HG03095 (cell line): Measurements from ENCODE around the gene POLR3E.

ENCODE experiments used
- ATAC-seq: cut with Tn5 transposase; IDR thresholded peaks from one replicate; pipeline ENCODE4 v1.9.1; 2021; ENCODE audit warnings: moderate library complexity; ENCODE audit not compliant: unreplicated experiment

The POLR3E gene

GRCh38 chr16:22297114-22297870 is at the start of gene POLR3E:
Gene POLR3E, plus strand, starts transcription at chr16:22297409. Its CDS starts 5,560 bp downstream, at chr16:22302969.
- ATAC-seq, result peak; percentile 75

GRCh38 chr16:22250522-22250921 is 46.7 kb upstream of the POLR3E start:
- ATAC-seq, result no peak

DNA sequence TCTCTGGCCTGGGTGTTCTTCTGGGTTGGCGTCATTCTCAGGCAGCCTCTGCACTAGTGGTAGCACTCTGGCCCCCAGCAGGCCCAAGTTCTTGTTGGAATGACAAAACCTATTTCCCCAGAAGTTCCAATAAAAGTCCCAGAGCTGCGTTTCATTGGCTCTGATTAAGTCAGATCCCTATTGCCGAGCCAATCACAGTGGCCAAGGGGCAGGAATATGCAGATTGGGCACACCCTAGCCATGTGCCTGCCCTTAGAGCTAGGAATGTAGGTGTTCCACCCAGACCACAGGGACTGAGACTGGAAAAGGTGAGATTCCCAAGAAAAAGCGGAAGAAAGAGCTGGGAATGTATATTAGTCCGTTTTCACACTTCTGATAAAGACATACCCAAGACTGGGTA is 44.9 kb upstream of the POLR3E start:
- no peak for ATAC-seq

- no peak for ATAC-seq
Measured at GRCh38 chr16:22253272-22253671, 43.9 kb upstream of the POLR3E start.

DNA sequence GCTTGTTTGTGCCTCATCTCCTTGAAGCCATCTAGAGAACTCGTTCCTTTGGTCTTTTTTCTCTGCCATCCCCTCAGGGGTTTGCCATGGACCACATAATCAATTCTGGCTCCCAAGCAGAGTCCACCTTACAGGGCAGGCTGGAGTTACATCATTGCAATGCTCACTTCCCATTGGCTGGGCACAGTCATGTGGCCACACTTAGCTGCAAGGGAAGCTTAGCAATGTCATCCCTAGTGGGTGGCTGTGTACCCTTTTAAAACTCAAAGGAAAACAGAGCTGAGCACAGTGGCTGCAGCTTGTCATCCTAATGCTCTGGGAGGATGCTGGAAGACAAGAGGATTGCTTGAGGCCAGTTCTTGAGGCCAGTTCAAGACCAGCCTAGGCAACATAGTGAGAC is 41.9 kb upstream of the POLR3E start:
- ATAC-seq, result no peak

DNA sequence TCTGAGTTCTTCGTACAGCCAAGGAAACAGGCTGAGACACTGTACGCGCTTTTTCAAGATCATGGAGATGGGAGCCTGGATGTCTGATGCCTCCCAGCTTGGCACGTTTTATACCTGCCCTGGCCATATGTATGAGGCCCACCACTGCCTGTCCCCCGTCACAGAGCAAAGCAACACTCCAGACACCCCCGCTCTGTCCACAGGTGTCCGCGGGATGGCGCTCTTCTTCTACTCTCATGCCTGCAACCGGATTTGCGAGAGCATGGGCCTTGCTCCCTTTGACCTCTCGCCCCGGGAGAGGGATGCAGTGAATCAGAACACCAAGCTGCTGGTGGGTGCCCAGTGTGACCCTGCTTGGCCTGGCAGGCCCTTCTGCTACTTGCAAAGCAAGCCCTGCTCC is 39.8 kb upstream of the POLR3E start:
- no peak for ATAC-seq

- no peak for ATAC-seq
Measured at GRCh38 chr16:22260490-22260889, 36.7 kb upstream of the POLR3E start.

DNA sequence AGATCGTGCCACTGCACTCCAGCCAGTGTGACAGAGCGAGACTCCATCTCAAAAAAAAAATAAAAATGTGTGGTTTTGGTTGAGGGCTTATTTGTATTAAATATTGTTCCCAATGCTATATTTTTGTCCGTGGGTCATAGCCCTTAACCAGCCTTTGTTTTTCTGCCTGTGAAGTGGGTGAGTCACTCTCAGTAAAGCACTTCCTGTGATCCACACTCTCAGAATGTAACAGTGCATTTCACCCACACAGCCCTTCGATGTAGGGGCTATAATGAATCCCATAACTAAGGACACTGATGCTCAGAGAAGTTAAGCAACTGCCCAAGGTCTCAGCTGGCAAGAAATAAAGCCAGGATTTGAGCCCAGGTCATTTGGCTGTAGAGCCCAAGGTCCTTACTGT is 34.7 kb upstream of the POLR3E start:
- no peak for ATAC-seq

DNA sequence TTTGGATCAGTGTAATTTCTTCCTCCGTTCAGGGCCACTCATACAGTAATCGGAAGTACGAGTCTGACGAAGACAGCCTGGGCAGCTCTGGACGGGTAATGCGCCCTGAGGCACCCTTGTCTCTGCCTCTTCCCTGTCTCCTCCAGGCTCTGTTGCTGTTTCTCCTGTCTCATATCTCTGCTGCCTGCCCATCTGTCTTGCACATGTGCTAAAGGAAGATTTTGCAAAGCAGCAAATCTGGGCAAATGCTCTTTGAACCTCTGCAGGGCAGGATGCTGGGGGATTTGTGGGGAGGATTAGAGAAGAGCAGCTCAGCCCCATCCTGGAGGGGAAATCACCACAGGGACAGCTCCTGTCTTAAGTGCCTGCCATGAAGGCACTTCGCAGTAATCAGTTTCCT is 32.4 kb upstream of the POLR3E start:
- ATAC-seq, result no peak

DNA sequence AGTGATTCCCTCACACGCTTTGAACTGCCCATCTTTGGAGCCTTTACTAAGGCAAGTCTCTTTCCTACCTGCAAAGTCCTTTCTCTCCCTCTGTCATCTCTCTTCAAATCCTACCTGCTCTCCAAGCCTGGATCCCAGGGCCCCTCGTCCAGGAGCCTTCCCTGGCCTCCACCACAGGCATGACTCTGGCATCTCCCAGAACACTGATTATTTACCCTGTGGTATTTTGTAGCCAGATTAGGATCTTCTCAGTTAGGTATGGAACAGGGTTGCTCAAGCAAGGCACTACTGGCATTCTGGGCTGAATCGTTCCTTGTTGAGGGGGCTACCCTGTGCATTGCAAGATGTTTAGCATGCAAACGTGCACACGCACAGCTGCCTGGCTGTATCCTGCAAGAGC is 31.9 kb upstream of the POLR3E start:
- no peak for ATAC-seq

GRCh38 chr16:22266546-22266945 is 30.7 kb upstream of the POLR3E start:
- ATAC-seq, result no peak

- ATAC-seq, result no peak
Measured at GRCh38 chr16:22267764-22268163, 29.4 kb upstream of the POLR3E start.

DNA sequence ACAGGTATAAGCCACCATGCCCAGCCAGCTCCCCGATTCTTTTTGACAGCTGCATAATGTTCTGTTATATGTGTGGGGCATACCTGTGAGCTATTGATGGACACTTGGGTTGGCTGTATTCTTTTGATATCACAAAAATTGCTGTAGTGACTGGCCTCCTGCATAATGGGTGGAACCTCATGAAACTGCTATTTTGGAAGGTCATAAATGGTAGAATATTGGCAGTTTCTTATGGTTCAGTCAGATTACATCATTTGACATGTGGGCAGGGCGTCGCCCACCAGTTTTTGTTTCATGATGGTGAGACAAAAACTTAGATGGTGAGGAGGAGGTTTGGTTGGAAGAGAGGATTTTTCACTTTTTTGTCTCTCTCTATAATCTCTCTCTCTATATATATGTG is 26.7 kb upstream of the POLR3E start:
- ATAC-seq, result no peak

GRCh38 chr16:22272870-22273650 is 24.1 kb upstream of the POLR3E start:
- no peak for ATAC-seq

GRCh38 chr16:22274916-22275315 is 22.3 kb upstream of the POLR3E start:
- ATAC-seq, result no peak

GRCh38 chr16:22278441-22279230 is 18.6 kb upstream of the POLR3E start:
- no peak for ATAC-seq

GRCh38 chr16:22282254-22282892 is 14.8 kb upstream of the POLR3E start:
- no peak for ATAC-seq

DNA sequence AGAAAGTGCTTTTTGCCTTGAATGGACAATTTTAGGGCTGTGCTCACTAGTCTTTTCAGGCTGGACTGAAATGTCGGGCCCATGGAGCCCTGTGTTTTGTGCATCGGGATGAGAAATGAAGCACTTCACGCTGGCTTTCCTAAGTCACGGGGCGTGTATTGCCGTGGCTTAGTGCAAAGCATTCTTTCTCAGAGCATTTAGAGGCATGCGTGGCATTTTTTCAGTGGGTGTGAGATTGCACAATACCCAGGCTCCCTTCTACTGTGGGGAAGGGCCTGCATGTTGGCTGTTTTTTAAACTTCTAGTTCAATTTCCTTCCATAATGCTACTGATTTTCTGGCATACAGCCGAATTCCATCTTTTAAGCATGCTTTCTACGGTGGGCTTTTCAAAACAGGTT is 12.6 kb upstream of the POLR3E start:
- no peak for ATAC-seq

DNA sequence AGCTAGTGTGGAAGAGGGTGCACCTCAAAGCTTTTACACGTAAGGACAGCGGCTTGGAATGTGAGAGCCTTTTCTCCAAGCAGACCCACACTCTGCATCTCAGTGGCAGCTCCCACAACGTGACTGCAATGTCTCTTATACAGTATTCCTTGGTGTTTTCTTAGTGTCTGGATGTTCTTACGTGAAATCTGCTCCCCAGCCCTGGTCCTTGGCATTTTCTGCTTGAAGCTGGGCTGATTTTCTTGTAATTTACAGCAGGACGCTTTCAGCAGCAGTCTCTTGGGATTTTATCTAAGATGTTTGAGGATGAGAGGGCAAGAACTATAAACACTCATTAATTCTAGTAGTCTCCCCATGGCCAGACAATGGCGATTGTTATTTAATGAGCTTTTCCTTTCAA is 12.1 kb upstream of the POLR3E start:
- no peak for ATAC-seq

DNA sequence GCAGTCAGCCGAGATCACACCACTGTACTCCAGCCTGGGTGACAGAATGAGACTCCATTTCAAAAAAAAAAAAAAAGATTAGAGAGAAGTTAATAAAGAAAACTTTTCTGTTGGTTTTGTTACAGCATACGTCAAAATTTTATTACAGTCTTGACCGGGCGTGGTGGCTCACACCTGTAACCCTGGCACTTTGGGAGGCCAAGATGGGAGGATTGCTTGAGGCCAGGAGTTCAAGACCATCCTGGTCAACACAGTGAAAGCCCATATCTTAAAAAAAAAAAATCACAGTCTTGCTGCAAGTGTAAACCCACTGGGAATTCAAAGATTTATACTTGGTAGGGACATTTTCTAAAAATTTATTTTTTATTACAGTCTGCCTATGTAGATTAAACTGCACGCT is 6.2 kb upstream of the POLR3E start:
- no peak for ATAC-seq

- no peak for ATAC-seq
Measured at GRCh38 chr16:22291860-22292318, 5.3 kb upstream of the POLR3E start.
